ENCODE measurements around the gene CPM. TPM values are rescaled to one million over a fixed set of nuclear protein-coding genes. Genes with fewer than 3 reads are reported as not detected.

CPM gene
- total and polyA plus RNA-seq, 2 donors: 14.3 to 24.6 TPM

DNA sequence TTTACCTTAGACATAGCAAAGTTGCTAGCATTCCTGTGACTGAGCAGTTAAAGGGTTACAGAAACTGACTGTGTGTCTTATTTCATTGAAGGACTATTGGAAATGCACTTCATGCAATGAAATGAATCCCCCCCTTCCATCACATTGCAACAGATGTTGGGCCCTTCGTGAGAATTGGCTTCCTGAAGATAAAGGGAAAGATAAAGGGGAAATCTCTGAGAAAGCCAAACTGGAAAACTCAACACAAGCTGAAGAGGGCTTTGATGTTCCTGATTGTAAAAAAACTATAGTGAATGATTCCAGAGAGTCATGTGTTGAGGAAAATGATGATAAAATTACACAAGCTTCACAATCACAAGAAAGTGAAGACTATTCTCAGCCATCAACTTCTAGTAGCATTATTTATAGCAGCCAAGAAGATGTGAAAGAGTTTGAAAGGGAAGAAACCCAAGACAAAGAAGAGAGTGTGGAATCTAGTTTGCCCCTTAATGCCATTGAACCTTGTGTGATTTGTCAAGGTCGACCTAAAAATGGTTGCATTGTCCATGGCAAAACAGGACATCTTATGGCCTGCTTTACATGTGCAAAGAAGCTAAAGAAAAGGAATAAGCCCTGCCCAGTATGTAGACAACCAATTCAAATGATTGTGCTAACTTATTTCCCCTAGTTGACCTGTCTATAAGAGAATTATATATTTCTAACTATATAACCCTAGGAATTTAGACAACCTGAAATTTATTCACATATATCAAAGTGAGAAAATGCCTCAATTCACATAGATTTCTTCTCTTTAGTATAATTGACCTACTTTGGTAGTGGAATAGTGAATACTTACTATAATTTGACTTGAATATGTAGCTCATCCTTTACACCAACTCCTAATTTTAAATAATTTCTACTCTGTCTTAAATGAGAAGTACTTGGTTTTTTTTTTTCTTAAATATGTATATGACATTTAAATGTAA, 93.5 kb downstream of the CPM start:
- H3K27ac ChIP-seq (ENCODE audit: low read depth): no peak overlapping the region
- DNase-seq (ENCODE audit: extremely low spot score): no peak
- 54% methylated on average over 2 of the region's 2 CpGs for WGBS
- peaks cover 9% of the 10 kb centered on the region for H3K36me3 ChIP-seq (ENCODE audit: insufficient read depth)
- H3K4me1 ChIP-seq (ENCODE audit: insufficient read depth): peaks cover 2% of the 10 kb centered on the region
- H3K4me3 ChIP-seq (ENCODE audit: low read depth, low read length): no peak overlapping the region

DNA sequence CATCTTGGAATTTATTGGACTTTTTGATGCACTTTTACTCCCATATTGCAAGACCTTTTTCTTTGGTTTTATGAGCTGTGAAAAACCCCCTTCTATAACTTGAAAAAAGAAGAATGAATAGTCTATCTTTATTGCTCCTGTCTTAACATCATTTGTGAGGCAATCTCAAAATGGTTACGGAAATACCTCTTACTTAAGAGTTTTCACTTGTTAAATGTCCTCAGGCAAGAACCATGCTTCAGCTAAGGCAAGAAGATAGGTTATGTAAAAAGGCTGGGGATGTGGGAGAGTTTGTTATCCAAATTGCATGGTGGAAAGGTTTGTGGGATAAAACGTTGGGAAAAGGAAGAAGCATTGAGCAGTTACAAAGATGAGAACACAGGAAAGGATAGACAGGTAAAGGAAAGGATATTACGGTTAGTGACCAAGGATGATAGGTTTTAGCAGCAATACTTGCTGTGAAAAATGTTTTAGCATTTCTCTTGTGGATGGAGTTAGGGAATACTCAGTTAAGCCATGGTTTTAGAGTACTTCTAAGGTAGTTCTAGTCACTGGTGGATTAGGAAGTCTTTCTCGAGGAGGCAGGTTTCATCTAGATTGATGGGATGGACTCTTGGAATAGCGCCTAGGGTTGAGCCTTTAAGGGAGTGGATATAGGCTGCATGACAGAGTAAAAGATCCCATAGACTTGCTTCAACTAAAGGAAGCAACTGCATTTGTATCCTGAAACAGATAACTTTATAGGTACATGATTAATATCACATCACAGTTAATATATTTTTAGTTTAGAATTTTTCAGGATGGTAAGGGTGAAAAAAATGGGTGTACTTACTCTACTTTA, 94.7 kb downstream of the CPM start:
- H3K4me3 ChIP-seq (ENCODE audit: low read depth, low read length): no peak overlapping the region
- peaks cover 2% of the 10 kb centered on the region for H3K4me1 ChIP-seq (ENCODE audit: insufficient read depth)
- H3K36me3 ChIP-seq (ENCODE audit: insufficient read depth): peaks cover 9% of the 10 kb centered on the region
- 79% methylated on average over 5 of the region's 5 CpGs for whole genome bisulfite sequencing
- no peak overlapping the region for H3K27ac ChIP-seq (ENCODE audit: low read depth)
- DNase-seq (ENCODE audit: extremely low spot score): no peak

DNA sequence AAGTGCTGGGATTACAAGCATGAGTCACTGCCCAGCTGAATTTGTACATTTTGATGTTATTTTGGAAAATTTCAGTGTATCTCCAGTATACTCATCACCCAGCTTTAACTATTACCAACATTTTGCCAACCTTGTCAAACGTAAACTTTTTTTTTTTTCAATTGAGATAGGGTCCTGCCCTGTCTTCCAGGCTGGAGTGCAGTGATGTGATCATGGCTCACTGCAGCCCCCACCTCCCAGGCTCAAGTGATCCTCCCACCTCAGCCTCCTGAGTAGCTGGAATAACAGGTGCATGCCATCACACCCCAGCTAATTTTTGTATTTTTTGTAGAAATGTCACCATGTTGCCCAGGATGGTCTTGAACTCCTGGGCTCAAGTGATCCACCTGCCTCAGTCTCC, 95.8 kb downstream of the CPM start:
- H3K4me3 ChIP-seq (ENCODE audit: low read depth, low read length): no peak overlapping the region
- DNase-seq (ENCODE audit: extremely low spot score): no peak
- 92% methylated on average over 1 of the region's 1 CpG for WGBS
- H3K27ac ChIP-seq (ENCODE audit: low read depth): no peak overlapping the region
- peaks cover 9% of the 10 kb centered on the region for H3K36me3 ChIP-seq (ENCODE audit: insufficient read depth)
- H3K4me1 ChIP-seq (ENCODE audit: insufficient read depth): peaks cover 2% of the 10 kb centered on the region

DNA sequence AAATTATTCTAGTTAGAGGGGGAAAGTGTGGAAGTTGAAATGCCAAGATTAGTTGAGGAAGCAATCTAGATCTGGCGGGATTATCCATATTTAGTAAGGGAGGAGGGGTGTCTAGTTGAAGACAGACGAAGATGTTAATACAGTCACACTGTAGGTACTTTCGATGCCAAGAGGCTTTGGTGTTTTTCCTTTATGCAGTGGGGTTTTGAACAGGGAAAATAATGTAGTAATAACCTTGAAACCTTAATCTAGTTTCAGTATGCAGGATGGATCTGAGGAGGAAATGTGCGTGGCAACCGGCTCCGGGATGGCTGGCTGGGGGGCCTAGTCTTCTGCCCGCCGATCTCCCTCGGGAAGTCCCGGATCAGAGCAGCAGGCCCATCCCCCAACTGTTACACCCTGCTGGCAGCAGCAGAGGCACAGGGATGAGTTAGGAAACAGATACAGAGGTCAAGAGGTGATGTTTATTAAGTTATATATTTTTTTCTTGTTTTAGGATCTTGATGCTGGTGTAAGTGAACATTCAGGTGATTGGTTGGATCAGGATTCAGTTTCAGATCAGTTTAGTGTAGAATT, 97.5 kb downstream of the CPM start:
- Histone ChIP-seq H3K4me3 (ENCODE audit: low read depth, low read length) (no peak overlapping the region), H3K4me1 (ENCODE audit: insufficient read depth) (peaks cover 2% of the 10 kb centered on the region), H3K27ac (ENCODE audit: low read depth) (no peak overlapping the region), H3K36me3 (ENCODE audit: insufficient read depth) (peaks cover 9% of the 10 kb centered on the region)
- 52% methylated on average over 10 of the region's 10 CpGs for WGBS
- DNase-seq (ENCODE audit: extremely low spot score): no peak

DNA sequence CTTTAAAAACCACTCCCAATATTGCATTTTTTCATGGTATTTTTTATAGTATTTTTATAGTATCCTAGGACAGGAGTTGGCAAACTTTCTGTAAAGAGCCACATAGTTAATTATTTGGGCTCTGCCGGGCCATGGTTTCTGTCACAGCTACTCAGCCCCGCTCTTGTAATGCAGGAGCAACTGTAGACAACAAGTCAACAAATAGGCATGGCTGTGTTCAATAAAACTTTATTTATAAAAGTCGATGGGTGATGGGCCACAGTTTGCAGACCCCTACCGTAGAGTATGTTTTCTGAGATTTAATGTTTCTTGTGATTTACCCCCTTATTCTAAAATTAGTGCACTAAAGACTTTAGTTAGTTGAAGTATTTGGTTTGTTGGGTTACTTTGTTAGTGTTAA, 99.5 kb downstream of the CPM start:
- 96% methylated on average over 4 of the region's 4 CpGs for WGBS
- peaks cover 2% of the 10 kb centered on the region for H3K4me1 ChIP-seq (ENCODE audit: insufficient read depth)
- H3K4me3 ChIP-seq (ENCODE audit: low read depth, low read length): no peak overlapping the region
- peaks cover 9% of the 10 kb centered on the region for H3K36me3 ChIP-seq (ENCODE audit: insufficient read depth)
- no peak for DNase-seq (ENCODE audit: extremely low spot score)
- no peak overlapping the region for H3K27ac ChIP-seq (ENCODE audit: low read depth)

DNA sequence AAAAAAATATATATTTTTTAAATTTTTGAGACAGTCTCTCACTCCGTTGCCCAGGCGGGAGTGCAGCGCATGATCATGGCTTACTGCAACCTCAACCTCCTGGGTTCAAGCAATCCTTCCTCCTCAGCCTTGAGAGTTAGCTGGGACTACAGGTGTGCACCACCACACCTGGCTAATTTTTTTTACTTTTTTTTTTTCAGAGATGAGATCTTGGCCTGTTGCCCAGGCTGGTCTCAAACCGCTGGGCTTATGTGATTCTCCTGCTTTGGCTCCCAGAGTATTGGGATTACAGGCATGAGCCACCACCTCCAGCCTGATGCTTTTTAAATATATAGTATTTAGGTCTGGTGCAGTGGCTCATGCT, 100.5 kb downstream of the CPM start:
- 89% methylated on average over 4 of the region's 4 CpGs for WGBS
- no peak overlapping the region for H3K4me3 ChIP-seq (ENCODE audit: low read depth, low read length)
- H3K27ac ChIP-seq (ENCODE audit: low read depth): no peak overlapping the region
- no peak for DNase-seq (ENCODE audit: extremely low spot score)
- H3K36me3 ChIP-seq (ENCODE audit: insufficient read depth): peaks cover 6% of the 10 kb centered on the region
- H3K4me1 ChIP-seq (ENCODE audit: insufficient read depth): peaks cover 2% of the 10 kb centered on the region

DNA sequence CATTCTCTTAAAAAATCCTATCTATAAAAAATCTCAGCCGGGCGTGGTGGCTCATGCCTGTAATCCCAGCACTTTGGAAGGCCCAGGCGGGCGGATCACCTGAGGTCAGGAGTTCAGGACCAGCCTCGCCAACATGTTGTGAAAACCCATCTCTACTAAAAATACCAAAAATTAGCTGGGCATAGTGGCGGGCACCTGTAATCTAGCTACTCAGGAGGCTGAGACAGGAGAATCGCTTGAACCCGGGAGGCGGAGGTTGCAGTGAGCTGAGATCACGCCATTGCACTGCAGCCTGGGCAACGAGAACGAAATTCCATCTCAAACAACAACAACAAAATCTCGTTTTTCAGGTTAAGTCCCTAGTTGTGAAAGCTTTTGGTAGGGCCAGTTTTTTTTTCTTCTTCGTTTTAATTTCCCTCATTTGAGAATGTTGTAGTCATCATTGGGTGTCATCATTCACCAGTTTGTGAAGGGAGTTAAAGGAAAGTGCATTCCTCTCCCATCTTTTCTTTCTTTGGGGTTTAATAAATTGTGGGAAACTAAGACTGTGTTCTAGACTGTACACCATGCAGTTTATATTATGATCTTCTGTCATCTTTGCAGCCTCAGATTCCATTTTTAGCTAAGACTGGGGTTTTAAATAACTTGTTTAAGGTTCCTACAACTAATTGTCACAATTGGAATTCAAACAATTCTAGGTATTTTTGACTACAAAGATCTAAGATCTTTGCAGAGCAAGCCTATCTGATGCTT, 101.0 kb downstream of the CPM start:
- Histone ChIP-seq H3K4me3 (ENCODE audit: low read depth, low read length) (no peak overlapping the region), H3K36me3 (ENCODE audit: insufficient read depth) (peaks cover 4% of the 10 kb centered on the region), H3K27ac (ENCODE audit: low read depth) (no peak overlapping the region), H3K4me1 (ENCODE audit: insufficient read depth) (peaks cover 2% of the 10 kb centered on the region)
- 93% methylated on average over 14 of the region's 14 CpGs for WGBS
- no peak for DNase-seq (ENCODE audit: extremely low spot score)

DNA sequence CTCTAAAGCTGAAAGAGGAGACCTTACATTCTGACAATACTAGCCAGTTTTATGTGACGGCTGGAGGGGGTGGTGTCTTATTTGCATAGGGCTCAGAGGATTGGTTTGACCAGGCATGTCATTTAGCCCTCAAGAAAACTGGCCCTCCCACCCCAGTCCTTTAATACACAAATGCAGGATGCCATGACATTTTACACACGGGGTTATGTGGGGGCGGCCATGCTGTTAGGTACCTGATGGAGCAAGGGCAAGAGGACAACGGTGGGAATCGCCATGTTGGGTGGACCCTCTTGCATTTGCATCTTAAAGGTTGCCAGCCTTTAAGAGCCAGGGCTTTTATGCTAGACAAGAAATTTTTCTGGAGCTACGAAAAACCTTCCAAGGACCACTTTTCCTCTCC, 101.7 kb downstream of the CPM start:
- 88% methylated on average over 6 of the region's 6 CpGs for WGBS
- peaks cover 4% of the 10 kb centered on the region for H3K36me3 ChIP-seq (ENCODE audit: insufficient read depth)

DNA sequence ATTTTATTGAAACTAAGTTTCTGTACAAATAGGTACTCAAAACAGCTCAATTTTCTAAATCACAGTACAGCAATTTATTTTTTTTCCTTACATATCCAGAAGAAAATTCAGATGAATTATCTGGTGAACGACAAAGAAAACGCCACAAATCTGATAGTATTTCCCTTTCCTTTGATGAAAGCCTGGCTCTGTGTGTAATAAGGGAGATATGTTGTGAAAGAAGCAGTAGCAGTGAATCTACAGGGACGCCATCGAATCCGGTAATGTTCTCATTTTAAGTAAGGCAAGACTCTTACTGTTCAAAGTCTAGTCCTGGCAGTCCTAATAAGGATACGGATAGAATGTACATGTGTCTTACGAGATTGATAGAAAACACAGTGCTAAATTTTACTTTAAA, 104.3 kb downstream of the CPM start:
- Histone ChIP-seq H3K4me1 (ENCODE audit: insufficient read depth) (no peaks in the 10 kb centered on the region), H3K36me3 (ENCODE audit: insufficient read depth) (peaks cover 2% of the 10 kb centered on the region), H3K27ac (ENCODE audit: low read depth) (no peak overlapping the region), H3K4me3 (ENCODE audit: low read depth, low read length) (no peak overlapping the region)
- 90% methylated on average over 7 of the region's 7 CpGs for WGBS
- no peak for DNase-seq (ENCODE audit: extremely low spot score)

More for the DNA sequence above, 101.7 kb downstream of the CPM start:
- Histone ChIP-seq H3K27ac (ENCODE audit: low read depth) (no peak overlapping the region), H3K4me3 (ENCODE audit: low read depth, low read length) (no peak overlapping the region), H3K4me1 (ENCODE audit: insufficient read depth) (peaks cover 2% of the 10 kb centered on the region)
- no peak for DNase-seq (ENCODE audit: extremely low spot score)

DNA sequence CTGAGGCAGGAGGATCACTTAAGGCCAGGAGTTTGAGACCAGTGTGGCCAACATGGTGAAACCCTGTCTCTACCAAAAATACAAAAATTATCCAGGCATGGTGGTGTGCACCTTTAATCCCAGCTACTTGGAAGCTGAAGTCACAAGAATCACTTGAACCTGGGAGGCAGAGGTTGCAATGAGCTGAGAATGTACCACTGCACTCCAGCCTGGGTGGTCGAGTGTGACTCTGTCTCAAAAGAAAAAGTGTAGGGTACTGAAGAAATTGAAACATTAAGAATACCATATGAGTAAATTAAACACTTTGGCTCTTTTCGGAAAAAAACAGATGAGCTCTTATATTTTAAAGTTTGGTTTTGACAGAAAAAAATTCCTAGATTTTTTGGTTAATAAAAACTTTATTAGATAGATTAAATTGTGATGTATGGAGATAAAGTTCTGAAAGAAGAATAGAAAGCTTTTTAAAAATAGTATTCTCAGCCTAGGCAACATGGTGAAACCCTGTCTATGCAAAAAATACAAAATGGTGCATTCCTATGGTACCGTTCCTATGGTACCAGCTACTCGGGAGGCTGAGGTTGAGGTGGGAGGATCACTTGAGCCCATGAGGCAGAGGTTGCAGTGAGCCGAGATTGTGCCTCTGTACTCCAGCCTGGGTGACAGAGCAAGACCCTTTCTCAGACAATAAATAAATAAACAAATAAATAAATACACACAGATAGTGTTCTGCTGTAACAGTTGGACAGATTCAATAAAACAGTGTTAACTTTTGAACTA, 104.9 kb downstream of the CPM start:
- 87% methylated on average over 5 of the region's 5 CpGs for WGBS
- DNase-seq (ENCODE audit: extremely low spot score): no peak
- Histone ChIP-seq H3K4me1 (ENCODE audit: insufficient read depth) (no peaks in the 10 kb centered on the region), H3K36me3 (ENCODE audit: insufficient read depth) (peaks cover 2% of the 10 kb centered on the region), H3K27ac (ENCODE audit: low read depth) (no peak overlapping the region), H3K4me3 (ENCODE audit: low read depth, low read length) (no peak overlapping the region)

DNA sequence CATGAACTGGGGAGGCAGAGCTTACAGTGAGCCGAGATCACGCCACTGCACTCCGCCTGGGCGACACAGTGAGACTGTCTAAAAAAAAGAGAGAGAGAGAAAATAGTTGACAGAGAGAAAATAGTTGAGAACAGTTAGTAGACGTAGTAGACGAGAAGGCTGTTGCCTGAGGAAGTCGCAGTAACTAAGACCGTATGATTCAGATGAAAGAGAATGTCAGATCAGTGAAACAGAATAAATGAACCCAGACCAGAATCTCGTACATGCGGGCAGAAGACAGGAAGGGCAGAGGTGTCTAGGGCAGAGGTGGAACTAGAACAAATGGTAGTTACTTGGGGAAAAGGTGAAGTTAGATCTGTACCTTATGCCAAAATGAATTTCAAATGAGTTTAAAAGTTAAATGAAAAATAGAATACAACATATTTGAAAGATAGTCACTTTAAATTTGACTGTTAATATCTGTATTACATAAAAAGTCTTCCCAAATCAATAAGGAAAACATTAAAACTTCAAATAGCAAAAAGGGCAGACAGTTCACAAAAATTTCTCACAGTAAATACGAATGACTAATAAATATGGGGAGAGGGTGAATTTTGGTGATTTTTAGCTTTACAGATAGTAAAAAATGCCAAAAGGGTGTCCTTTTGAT, 107.3 kb downstream of the CPM start:
- no peak overlapping the region for H3K4me3 ChIP-seq (ENCODE audit: low read depth, low read length)
- H3K27ac ChIP-seq (ENCODE audit: low read depth): no peak overlapping the region
- H3K36me3 ChIP-seq (ENCODE audit: insufficient read depth): peaks cover 4% of the 10 kb centered on the region
- no peaks in the 10 kb centered on the region for H3K4me1 ChIP-seq (ENCODE audit: insufficient read depth)
- no peak for DNase-seq (ENCODE audit: extremely low spot score)
- WGBS: 95% methylated on average over 11 of the region's 11 CpGs

DNA sequence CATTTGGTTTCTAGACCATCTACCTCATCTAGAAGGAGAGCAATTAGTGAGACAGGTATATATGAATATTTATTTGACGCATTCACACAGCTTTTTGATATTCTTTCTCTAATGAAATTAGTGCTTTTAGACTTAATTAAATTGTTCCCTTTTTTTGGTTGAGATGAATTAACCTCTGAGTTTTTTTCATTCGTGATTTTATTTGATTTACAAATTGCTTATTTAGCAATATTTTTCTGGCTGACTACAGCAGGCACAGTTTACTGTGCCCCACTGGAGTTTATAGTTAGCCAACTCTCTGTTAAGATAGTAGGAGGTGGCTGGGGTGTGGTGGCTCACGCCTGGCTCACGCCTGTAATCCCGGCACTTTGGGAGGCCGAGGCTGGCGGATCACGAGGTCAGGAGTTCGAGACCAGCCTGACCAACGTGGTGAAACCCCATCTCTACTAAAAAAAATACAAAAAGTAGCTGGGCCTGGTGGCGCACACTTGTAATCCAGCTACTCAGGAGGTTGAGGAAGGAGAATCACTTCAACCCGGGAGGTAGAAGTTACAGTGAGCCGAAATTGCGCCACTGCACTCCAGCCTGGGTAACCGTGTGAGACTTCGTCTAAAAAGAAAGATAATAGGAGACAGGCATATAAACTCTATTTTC, 108.2 kb downstream of the CPM start:
- DNase-seq (ENCODE audit: extremely low spot score): no peak
- 95% methylated on average over 16 of the region's 16 CpGs for WGBS
- peaks cover 6% of the 10 kb centered on the region for H3K36me3 ChIP-seq (ENCODE audit: insufficient read depth)
- no peaks in the 10 kb centered on the region for H3K4me1 ChIP-seq (ENCODE audit: insufficient read depth)
- H3K4me3 ChIP-seq (ENCODE audit: low read depth, low read length): no peak overlapping the region
- no peak overlapping the region for H3K27ac ChIP-seq (ENCODE audit: low read depth)

Data from urinary bladder (tissue), 4 donors.